SU-DHL-6 (cell line): Measurements from ENCODE around the gene CBX5.

ENCODE experiments used
- EZH2phosphoT487 ChIP-seq: fragments of 200-600 bp; sonication (generic), shearing (Covaris generic); conservative IDR thresholded peaks from 2 replicates; pipeline ENCODE4 v1.6.1; 2018; ENCODE audit warnings: mild to moderate bottlenecking, antibody characterized with exemption, low read length, moderate library complexity, mixed read lengths
- TF ChIP-seq, protein P1 (sequence below): fragments of 200-600 bp; sonication (generic); IDR thresholded peaks from one replicate; pipeline ENCODE4 v1.5.1; 2017; ENCODE audit warnings: antibody characterized with exemption, mild to moderate bottlenecking, low read length, moderate library complexity; ENCODE audit not compliant: insufficient read depth, poor library complexity, severe bottlenecking

DNA sequence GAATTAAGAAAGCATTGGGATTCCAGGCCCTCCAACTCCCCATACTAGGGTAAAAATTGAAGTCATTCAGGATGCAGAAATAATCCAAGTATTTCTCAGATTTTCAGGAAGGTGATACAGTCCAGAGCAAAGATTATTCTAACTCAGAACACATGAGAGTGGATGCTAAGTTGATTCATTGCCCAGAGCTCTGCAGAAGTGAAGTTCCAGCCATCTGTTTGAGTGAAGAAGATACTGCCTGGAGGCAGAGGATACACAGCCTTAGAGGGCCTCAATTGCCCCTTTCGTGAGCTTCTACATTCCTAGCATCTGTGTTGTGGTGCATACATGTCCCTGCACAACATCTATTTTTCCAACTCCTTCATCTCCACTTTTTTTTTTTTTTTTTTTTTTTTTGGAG lies 54.3 kb downstream of the CBX5 start:
- TF ChIP-seq, protein P1, sequence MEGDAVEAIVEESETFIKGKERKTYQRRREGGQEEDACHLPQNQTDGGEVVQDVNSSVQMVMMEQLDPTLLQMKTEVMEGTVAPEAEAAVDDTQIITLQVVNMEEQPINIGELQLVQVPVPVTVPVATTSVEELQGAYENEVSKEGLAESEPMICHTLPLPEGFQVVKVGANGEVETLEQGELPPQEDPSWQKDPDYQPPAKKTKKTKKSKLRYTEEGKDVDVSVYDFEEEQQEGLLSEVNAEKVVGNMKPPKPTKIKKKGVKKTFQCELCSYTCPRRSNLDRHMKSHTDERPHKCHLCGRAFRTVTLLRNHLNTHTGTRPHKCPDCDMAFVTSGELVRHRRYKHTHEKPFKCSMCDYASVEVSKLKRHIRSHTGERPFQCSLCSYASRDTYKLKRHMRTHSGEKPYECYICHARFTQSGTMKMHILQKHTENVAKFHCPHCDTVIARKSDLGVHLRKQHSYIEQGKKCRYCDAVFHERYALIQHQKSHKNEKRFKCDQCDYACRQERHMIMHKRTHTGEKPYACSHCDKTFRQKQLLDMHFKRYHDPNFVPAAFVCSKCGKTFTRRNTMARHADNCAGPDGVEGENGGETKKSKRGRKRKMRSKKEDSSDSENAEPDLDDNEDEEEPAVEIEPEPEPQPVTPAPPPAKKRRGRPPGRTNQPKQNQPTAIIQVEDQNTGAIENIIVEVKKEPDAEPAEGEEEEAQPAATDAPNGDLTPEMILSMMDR: no peak
- no peak for TF ChIP-seq EZH2phosphoT487
